Left lobe of liver (tissue), 2 donors: Measurements from ENCODE around the gene AZGP1. TPM values are rescaled to one million over a fixed set of nuclear protein-coding genes. Genes with fewer than 3 reads are reported as not detected.
A peak's percentile ranks its signal among the peaks of the same experiment; 100 is the strongest.

ENCODE experiments used
- ATAC-seq: fragments of 200-7000 bp; cut with Tn5 transposase; one replicate; pipeline ENCODE4 v1.9.1; 2020; ENCODE audit warnings: mild to moderate bottlenecking, moderate library complexity
- DNase-seq: peaks from one replicate; pipeline ENCODE4 v3.0.0-alpha.2; 2020; ENCODE audit warnings: low spot score
- total RNA-seq: library from RNA; stranded (reverse); gene quantifications from one replicate; pipeline ENCODE4 v1.2.1, GENCODE V29; 2021
- donor health status: DM: no; HTN: no; CAD: no; lungs with moderate emphysema.
- donor health status: DM: no; HTN: yes; CAD: no.

The AZGP1 gene
- total RNA-seq, result 2,337 TPM

GRCh38 chr7:99975782-99976521 is at the start of gene AZGP1:
TSS of gene AZGP1 (minus strand) at chr7:99976031. CDS start at chr7:99976020, 11 bp downstream.
- DNase-seq, result peak; percentile 93
- peak; percentile 68 for ATAC-seq

- DNase-seq (peak; percentile 91), ATAC-seq (peak; percentile 73)
Measured at GRCh38 chr7:100024020-100024619, 48.3 kb upstream of the AZGP1 start.

GRCh38 chr7:100023526-100023925 is 47.7 kb upstream of the AZGP1 start:
- ATAC-seq, result peak; percentile 11

GRCh38 chr7:100022621-100023020 is 46.8 kb upstream of the AZGP1 start:
- DNase-seq (peak; percentile 90), ATAC-seq (peak; percentile 81)

More at GRCh38 chr7:100023526-100023925, 47.7 kb upstream of the AZGP1 start:
- no peak for DNase-seq

GRCh38 chr7:100021297-100021696 is 45.5 kb upstream of the AZGP1 start:
- DNase-seq (no peak), ATAC-seq (no peak)

GRCh38 chr7:100019908-100020307 is 44.1 kb upstream of the AZGP1 start:
- no peak for ATAC-seq
- no peak for DNase-seq

- DNase-seq (no peak), ATAC-seq (no peak)
Measured at GRCh38 chr7:100017875-100018274, 42.0 kb upstream of the AZGP1 start.

GRCh38 chr7:100017300-100017699 is 41.5 kb upstream of the AZGP1 start:
- DNase-seq, result peak; percentile 90
- peak; percentile 64 for ATAC-seq

- peak; percentile 43 for DNase-seq
- ATAC-seq, result peak; percentile 17
Measured at GRCh38 chr7:100016215-100016901, 40.5 kb upstream of the AZGP1 start.

- ATAC-seq (peak; percentile 81), DNase-seq (peak; percentile 90)
Measured at GRCh38 chr7:100015232-100016214, 39.7 kb upstream of the AZGP1 start, which contains the start of gene ZKSCAN1. TSS of gene ZKSCAN1 (plus strand) at chr7:100015596. CDS start at chr7:100023507, 7,911 bp downstream.

GRCh38 chr7:100013328-100013676 is 37.5 kb upstream of the AZGP1 start:
- ATAC-seq (no peak), DNase-seq (no peak)

GRCh38 chr7:100012385-100013327 is 36.8 kb upstream of the AZGP1 start:
- DNase-seq (peak; percentile 70), ATAC-seq (peak; percentile 35)

GRCh38 chr7:100011516-100011915 is 35.7 kb upstream of the AZGP1 start:
- no peak for DNase-seq
- ATAC-seq, result peak; percentile 34

GRCh38 chr7:100010901-100011300 is 35.1 kb upstream of the AZGP1 start:
- DNase-seq, result no peak
- no peak for ATAC-seq

- DNase-seq, result peak; percentile 81
Measured at GRCh38 chr7:100009952-100010351, 34.1 kb upstream of the AZGP1 start.

GRCh38 chr7:100008525-100008924 is 32.7 kb upstream of the AZGP1 start:
- no peak for DNase-seq
- ATAC-seq, result no peak

More at GRCh38 chr7:100009952-100010351, 34.1 kb upstream of the AZGP1 start:
- peak; percentile 45 for ATAC-seq

GRCh38 chr7:100007887-100008286 is 32.1 kb upstream of the AZGP1 start:
- ATAC-seq (no peak), DNase-seq (no peak)

GRCh38 chr7:100003711-100004661 is 28.2 kb upstream of the AZGP1 start:
- DNase-seq (peak; percentile 96), ATAC-seq (peak; percentile 85)
